Endothelial cell of umbilical vein (primary cell): ENCODE results near the gene ARHGAP30. TPM values are rescaled to one million over a fixed set of nuclear protein-coding genes. Genes with fewer than 3 reads are reported as not detected.

Experiments used
- BruUV-seq: library from RNA; stranded (reverse); fragments of 400-500 nt; replicated peaks from 2 replicates; lab custom pipeline; 2021; lab: Mats Ljungman, UMichigan
- CTCF ChIA-PET: fragments of 300-600, 350-600 bp; sonication (Branson Sonifier 250); formaldehyde crosslinking; loops from one replicate; lab custom pipeline; 2021; ENCODE audit warnings: antibody characterized with exemption, inconsistent platforms; lab: Charles Lee
- POLR2A ChIA-PET: fragments of 300-600, 350-600 bp; sonication (Branson Sonifier 250); formaldehyde crosslinking; loops from one replicate; lab custom pipeline; 2021; ENCODE audit warnings: antibody characterized with exemption, inconsistent platforms; lab: Charles Lee
- DNase-seq: peaks from one replicate; pipeline ENCODE4 v3.0.0-alpha.2; 2011; ENCODE audit warnings: low read depth, low spot score
- FAIRE-seq: peaks from 2 replicates; lab custom pipeline; 2011; peaks lifted over from hg19 to GRCh38; lab: Jason Lieb, UNC
- H2AFZ ChIP-seq: 2 replicates; pipeline ENCODE4 v1.6.0; 2012; ENCODE audit warnings: low read depth, low read length, control low read depth, inconsistent platforms
- H3K27ac ChIP-seq: 2 replicates; pipeline ENCODE4 v1.5.1; 2011; ENCODE audit warnings: low read depth, mild to moderate bottlenecking, control low read depth, low read length, moderate library complexity; ENCODE audit not compliant: insufficient read depth
- H3K27me3 ChIP-seq, 2 experiments: 2 replicates each; pipeline versions ENCODE4 v1.6.0 to v1.6.1; 2011; ENCODE audit warnings: low read length in 2 of 2, mixed read lengths in 1 of 2; ENCODE audit not compliant: control insufficient read depth in 2 of 2, insufficient read depth in 2 of 2
- H3K36me3 ChIP-seq, 2 experiments: 2 replicates in 1 of 2; 3 replicates in 1 of 2; pipeline ENCODE4 v1.5.1; 2011; ENCODE audit warnings: low read length in 2 of 2, mild to moderate bottlenecking in 1 of 2, moderate library complexity in 1 of 2; ENCODE audit not compliant: control insufficient read depth in 2 of 2, insufficient read depth in 2 of 2; ENCODE audit errors: extremely low read depth in 1 of 2
- H3K4me1 ChIP-seq: 3 replicates; pipeline ENCODE4 v1.5.1; 2011; ENCODE audit warnings: mild to moderate bottlenecking, low read length; ENCODE audit not compliant: control insufficient read depth, insufficient read depth; ENCODE audit errors: extremely low read depth
- H3K4me2 ChIP-seq: 2 replicates; pipeline ENCODE4 v1.6.1; 2011; ENCODE audit warnings: low read length, control low read depth, mixed read lengths; ENCODE audit not compliant: insufficient read depth
- H3K4me3 ChIP-seq, 3 experiments: fragments of 200-600 bp in 1 of 3; sonication (generic), shearing (Covaris generic) in 1 of 3; replicated peaks in 1 of 3; 2 replicates each; pipeline ENCODE4 v1.5.1; 2011 to 2016; ENCODE audit warnings: control low read depth in 3 of 3, low read length in 3 of 3, mild to moderate bottlenecking in 2 of 3, inconsistent platforms in 1 of 3, low read depth in 1 of 3, moderate library complexity in 1 of 3; ENCODE audit not compliant: insufficient read depth in 1 of 3
- H3K79me2 ChIP-seq: 2 replicates; pipeline ENCODE4 v1.6.0; 2012; ENCODE audit warnings: low read length, inconsistent platforms; ENCODE audit not compliant: control insufficient read depth, insufficient read depth
- H3K9ac ChIP-seq: replicated peaks from 2 replicates; pipeline ENCODE3; 2011; ENCODE audit warnings: low read length, control low read depth; ENCODE audit not compliant: insufficient read depth; ENCODE audit errors: extremely low read depth
- H3K9me1 ChIP-seq: replicated peaks from 3 replicates; pipeline ENCODE4 v1.6.0; 2011; ENCODE audit warnings: mild to moderate bottlenecking, low read length; ENCODE audit not compliant: control insufficient read depth, insufficient read depth; ENCODE audit errors: extremely low read depth
- H3K9me3 ChIP-seq: replicated peaks from 2 replicates; pipeline ENCODE4 v1.5.1; 2012; ENCODE audit warnings: low read length, inconsistent platforms; ENCODE audit not compliant: control insufficient read depth, insufficient read depth
- H4K20me1 ChIP-seq: replicated peaks from 2 replicates; pipeline ENCODE3; 2011; ENCODE audit warnings: mild to moderate bottlenecking, low read length; ENCODE audit not compliant: control insufficient read depth, insufficient read depth; ENCODE audit errors: extremely low read depth
- EZH2 ChIP-seq: IDR thresholded peaks from 2 replicates; pipeline ENCODE4 v1.6.1; 2012; ENCODE audit warnings: borderline replicate concordance, low read depth, mild to moderate bottlenecking, moderate library complexity, low read length, inconsistent platforms; ENCODE audit not compliant: severe bottlenecking
- FOS ChIP-seq: IDR thresholded peaks from 2 replicates; pipeline ENCODE4 v1.6.1; 2011; ENCODE audit warnings: mild to moderate bottlenecking, low read length, moderate library complexity, borderline replicate concordance; ENCODE audit not compliant: insufficient read depth
- GATA2 ChIP-seq: IDR thresholded peaks from 2 replicates; pipeline ENCODE4 v1.7.0; 2011; ENCODE audit warnings: low read depth, mild to moderate bottlenecking, moderate library complexity, mixed read lengths, low read length; ENCODE audit not compliant: insufficient read length, insufficient read depth
- JUN ChIP-seq: IDR thresholded peaks from 2 replicates; pipeline ENCODE4 v1.6.1; 2011; ENCODE audit warnings: borderline replicate concordance, low read depth; ENCODE audit not compliant: insufficient read length, insufficient read depth
- MYC ChIP-seq: IDR thresholded peaks from one replicate; pipeline ENCODE4 v1.6.1; 2011; ENCODE audit warnings: mild to moderate bottlenecking, low read depth, low read length
- POLR2A ChIP-seq: IDR thresholded peaks from 2 replicates; pipeline ENCODE4 v1.6.1; 2012; ENCODE audit warnings: low read depth, mild to moderate bottlenecking, control low read depth, low read length
- POLR2AphosphoS5 ChIP-seq: IDR thresholded peaks from 2 replicates; pipeline ENCODE4 v1.6.1; 2012; ENCODE audit warnings: low read depth, mild to moderate bottlenecking, control low read depth, low read length, moderate library complexity; ENCODE audit not compliant: insufficient read depth
- dilution Hi-C: fragments of 300-500 bp; cut with MboI; formaldehyde crosslinking; loops from one replicate; pipeline ENCODE4 v1.15.0; 2019; ENCODE audit warnings: low sequenced_read_pairs; ENCODE audit not compliant: extremely low pct_ligation_motif_present
- intact Hi-C: fragments of 100-400 bp; cut with micrococcal nuclease; formaldehyde crosslinking; loops from one replicate; pipeline ENCODE4 v1.10.0; 2022
- polyA plus RNA-seq, 4 experiments: library from polyadenylated mRNA; depleted of rRNA in 3 of 4; stranded (reverse) in 3 of 4; unstranded in 1 of 4; fragments of >200 nt; gene quantifications; 2 replicates each; pipeline versions ENCODE4 v1.2.1 to v1.2.3, GENCODE V29; 2011 to 2012; ENCODE audit warnings: missing spikeins in 1 of 4
- total RNA-seq: library from RNA; stranded (reverse); gene quantifications from 2 replicates; pipeline ENCODE4 v1.2.3, GENCODE V29; 2021
- TF ChIP-seq, protein P1 (sequence below): IDR thresholded peaks from 2 replicates; pipeline ENCODE4 v1.6.1; 2011; ENCODE audit not compliant: insufficient read depth, insufficient read length
- TF ChIP-seq, protein P2 (sequence below), 2 donors: IDR thresholded peaks; 1 replicate in 1 of 2; 2 replicates in 1 of 2; pipeline ENCODE4 v1.5.1; 2011; ENCODE audit warnings: low read length in 2 of 2, mild to moderate bottlenecking in 2 of 2, moderate library complexity in 2 of 2, control low read depth in 1 of 2, inconsistent platforms in 1 of 2, low read depth in 1 of 2; ENCODE audit not compliant: insufficient read depth in 1 of 2; ENCODE audit errors: extremely low read depth in 1 of 2

The ARHGAP30 gene
- total and polyA plus RNA-seq, 2 donors (not counting 3 experiments of a cell fraction or from before 2014, with no cell fraction given), result not detected

DNA sequence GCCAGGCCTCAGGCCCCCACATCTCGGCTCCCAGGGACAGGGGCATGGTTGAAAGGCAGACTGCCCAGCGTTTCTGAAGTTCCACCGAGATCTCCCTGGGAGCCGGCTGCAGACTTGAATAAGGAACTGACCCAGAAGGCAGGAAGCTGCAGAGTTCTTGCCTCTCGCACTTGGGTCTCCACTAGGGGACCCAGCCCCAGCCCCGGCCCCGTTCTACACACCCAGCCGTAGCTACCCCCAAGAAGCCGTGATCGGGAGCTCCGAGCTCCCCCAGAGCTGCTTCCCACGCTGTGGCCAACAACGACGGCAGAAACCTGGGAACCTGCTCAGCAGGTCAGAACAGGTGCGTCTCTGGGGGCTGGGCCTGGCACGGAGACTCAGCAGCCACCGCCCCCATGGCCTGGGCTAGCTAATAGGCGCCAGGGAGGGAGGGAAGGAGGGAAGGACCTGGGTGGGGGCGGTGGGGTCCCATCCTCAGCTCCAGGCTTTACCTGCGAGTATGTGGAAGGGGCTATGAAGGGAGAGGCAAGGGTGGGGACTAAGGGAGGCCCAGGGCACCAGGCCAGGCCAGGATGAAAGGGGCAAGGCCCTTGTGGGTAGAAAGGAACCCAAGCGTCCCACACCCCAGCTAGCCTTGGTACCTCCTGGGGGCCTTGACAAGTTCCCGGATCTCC, 19.7 kb upstream of the ARHGAP30 start, which contains the start of gene NECTIN4:
Gene NECTIN4, minus strand, starts transcription at position 308 of the 674 bp plus-strand sequence. Its CDS starts 262 bp downstream, at position 46.
- Histone ChIP-seq H3K9ac (no peak within 1 kb of the TSS), H3K4me1 (no peaks in the 10 kb centered on the region), H3K79me2 (no peaks in the 10 kb centered on the region), H4K20me1 (no peaks in the 10 kb centered on the region), H3K27ac (no peak within 1 kb of the TSS), H3K9me3 (no peaks in the 10 kb centered on the region), H3K4me3 (no peak within 1 kb of the TSS), H2AFZ (no peak within 1 kb of the TSS), H3K9me1 (no peaks in the 10 kb centered on the region), H3K27me3 (no peaks in the 10 kb centered on the region), H3K36me3 (no peaks in the 10 kb centered on the region), H3K4me2 (no peak within 1 kb of the TSS)
- no peak for DNase-seq
- CTCF ChIA-PET, result interaction anchor here (2.1 kb wide), 1 partner anchor 92 kb away, joined by 6 read pairs; no protein-coding TSS in a partner anchor
- BruUV-seq, result no TSS peak
- intact Hi-C loops (no loop called here), dilution Hi-C loops (no loop called here)
- POLR2A ChIA-PET, result no interaction called here
- TF ChIP-seq, protein P1, sequence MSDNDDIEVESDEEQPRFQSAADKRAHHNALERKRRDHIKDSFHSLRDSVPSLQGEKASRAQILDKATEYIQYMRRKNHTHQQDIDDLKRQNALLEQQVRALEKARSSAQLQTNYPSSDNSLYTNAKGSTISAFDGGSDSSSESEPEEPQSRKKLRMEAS, result no peak
- no peak for FAIRE-seq

DNA sequence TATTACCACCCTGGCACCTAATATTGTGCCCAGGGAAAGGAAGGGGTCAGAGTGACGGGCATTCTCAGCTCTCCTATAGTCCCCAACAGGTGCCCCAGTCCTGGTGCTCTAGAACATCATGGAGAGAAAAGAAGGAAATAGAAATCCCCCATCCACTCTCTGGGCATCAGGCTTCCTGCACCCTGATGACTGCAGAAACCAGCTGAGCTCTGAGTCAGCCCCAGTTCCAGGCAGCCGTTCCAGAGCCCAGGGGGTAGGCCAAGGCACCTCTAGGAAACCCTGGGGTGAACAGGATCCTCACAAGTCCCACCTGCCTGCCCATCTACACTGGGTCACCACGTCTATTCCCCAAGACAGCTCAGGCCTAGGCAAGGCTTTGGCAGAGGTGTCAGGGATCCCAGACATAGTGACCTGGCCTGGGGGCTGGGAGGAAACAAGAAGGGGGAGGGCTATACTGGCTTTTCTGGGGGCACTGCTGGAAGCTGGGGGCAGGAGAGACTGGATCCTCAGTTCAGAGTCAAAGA, 19.0 kb upstream of the ARHGAP30 start:
- dilution Hi-C loops (no loop called here), intact Hi-C loops (no loop called here)
- ChIA-PET POLR2A (no interaction called here), CTCF (interaction anchor here (0.7 to 2.1 kb wide), 3 partner anchors 9 to 91 kb away, joined by 3 to 6 read pairs (median 3); no protein-coding TSS in a partner anchor)
- H3K27me3 ChIP-seq, result no peaks in the 10 kb centered on the region
- no peaks in the 10 kb centered on the region for H3K36me3 ChIP-seq
- no TSS peak for BruUV-seq
- no peak overlapping the region for H3K4me3 ChIP-seq
- no peaks in the 10 kb centered on the region for H3K9me1 ChIP-seq
- no peaks in the 10 kb centered on the region for H3K4me1 ChIP-seq
- no peak overlapping the region for H3K27ac ChIP-seq
- TF ChIP-seq EZH2 (no peak), POLR2AphosphoS5 (no peak), POLR2A (no peak), GATA2 (no peak), FOS (no peak), MYC (no peak), JUN (no peak)
- TF ChIP-seq, protein P2, sequence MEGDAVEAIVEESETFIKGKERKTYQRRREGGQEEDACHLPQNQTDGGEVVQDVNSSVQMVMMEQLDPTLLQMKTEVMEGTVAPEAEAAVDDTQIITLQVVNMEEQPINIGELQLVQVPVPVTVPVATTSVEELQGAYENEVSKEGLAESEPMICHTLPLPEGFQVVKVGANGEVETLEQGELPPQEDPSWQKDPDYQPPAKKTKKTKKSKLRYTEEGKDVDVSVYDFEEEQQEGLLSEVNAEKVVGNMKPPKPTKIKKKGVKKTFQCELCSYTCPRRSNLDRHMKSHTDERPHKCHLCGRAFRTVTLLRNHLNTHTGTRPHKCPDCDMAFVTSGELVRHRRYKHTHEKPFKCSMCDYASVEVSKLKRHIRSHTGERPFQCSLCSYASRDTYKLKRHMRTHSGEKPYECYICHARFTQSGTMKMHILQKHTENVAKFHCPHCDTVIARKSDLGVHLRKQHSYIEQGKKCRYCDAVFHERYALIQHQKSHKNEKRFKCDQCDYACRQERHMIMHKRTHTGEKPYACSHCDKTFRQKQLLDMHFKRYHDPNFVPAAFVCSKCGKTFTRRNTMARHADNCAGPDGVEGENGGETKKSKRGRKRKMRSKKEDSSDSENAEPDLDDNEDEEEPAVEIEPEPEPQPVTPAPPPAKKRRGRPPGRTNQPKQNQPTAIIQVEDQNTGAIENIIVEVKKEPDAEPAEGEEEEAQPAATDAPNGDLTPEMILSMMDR (IDR thresholded peaks at IDR 0.05; ENCODE audit: extremely low read depth in 1 of 2, insufficient read depth in 1 of 2, low read depth in 1 of 2, low read length in 2 of 2), result no peak
- TF ChIP-seq, protein P1, result no peak
- H3K4me2 ChIP-seq, result no peak overlapping the region
- DNase-seq (no peak), FAIRE-seq (no peak)
- H3K9ac ChIP-seq, result no peak overlapping the region
- H2AFZ ChIP-seq, result no peak overlapping the region
- H3K9me3 ChIP-seq, result no peaks in the 10 kb centered on the region
- H3K79me2 ChIP-seq, result no peaks in the 10 kb centered on the region
- no peaks in the 10 kb centered on the region for H4K20me1 ChIP-seq
